ENCODE results near the gene RAMP2.
"Not testable (repeated sequence)": the region's sequence is repeated elsewhere in the genome, so short reads cannot be mapped to it uniquely, and the experiment has no call there.

GRCh38 chr17:42769964-42770363 is 8.9 kb downstream of the RAMP2 start:
- TF ChIP-seq FOSL2 (CRISPR knock-in tag; IDR thresholded peaks at IDR 0.05); ZNF512 (CRISPR knock-in tag; IDR thresholded peaks at IDR 0.05); USF2 (IDR thresholded peaks at IDR 0.05; ENCODE audit: low read depth, low read length); USF2 (CRISPR knock-in tag; IDR thresholded peaks at IDR 0.05; ENCODE audit: borderline replicate concordance); CEBPZ (IDR thresholded peaks at IDR 0.05; ENCODE audit: low read length); TBX2 (CRISPR knock-in tag; IDR thresholded peaks at IDR 0.05; ENCODE audit: borderline replicate concordance); CREM (IDR thresholded peaks at IDR 0.05); CREM (CRISPR knock-in tag; IDR thresholded peaks at IDR 0.05); HNRNPL (IDR thresholded peaks at IDR 0.05; ENCODE audit: low read depth, low read length); HNRNPUL1 (IDR thresholded peaks at IDR 0.05; ENCODE audit: low read depth, low read length); ZC3H13 (CRISPR knock-in tag; IDR thresholded peaks at IDR 0.05); CTCF (CRISPR knock-in tag; IDR thresholded peaks at IDR 0.05); POLR2AphosphoS5 (IDR thresholded peaks at IDR 0.05; ENCODE audit: low read depth, low read length); CBFB (CRISPR knock-in tag; IDR thresholded peaks at IDR 0.05): not testable (repeated sequence)
